ENCODE results near the gene HSD17B14. TPM values are rescaled to one million over a fixed set of nuclear protein-coding genes. Genes with fewer than 3 reads are reported as not detected.

The HSD17B14 gene
- total and polyA plus RNA-seq, 8 donors: 2.8 to 41.4 (median 9.4) TPM; not detected in 1

DNA sequence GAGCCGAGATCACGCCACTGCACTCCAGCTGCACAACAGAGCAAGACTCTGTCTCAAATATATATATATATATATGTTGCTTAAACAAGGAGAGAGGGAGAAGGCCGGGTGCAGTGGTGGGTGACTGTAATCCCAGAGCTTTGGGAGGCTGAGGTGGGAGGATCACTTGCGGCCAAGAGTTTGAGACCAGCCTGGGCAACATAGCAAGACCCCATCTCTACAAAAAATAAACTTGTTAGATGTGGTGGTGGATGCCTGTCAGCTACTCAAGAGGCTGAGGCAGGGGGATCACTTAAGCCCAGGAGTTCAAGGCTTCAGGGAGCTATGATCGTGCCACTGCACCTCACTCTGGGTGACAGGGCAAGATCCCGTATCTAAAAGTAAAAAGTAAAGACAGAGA is 5.3 kb upstream of the HSD17B14 start:
- Histone ChIP-seq H3K27ac (no peak overlapping the region), H3K4me1 (peaks cover 0 to 11% (median 6%) of the 10 kb centered on the region in 4 donors), H3K36me3 (peaks cover 6 to 35% (median 19%) of the 10 kb centered on the region in 4 donors), H3K27me3 (peaks cover 0 to 1% (median 0%) of the 10 kb centered on the region in 3 donors), H3K9me3 (no peaks in the 10 kb centered on the region), H3K4me3 (no peak overlapping the region)
- WGBS, 5 donors: 90 to 97% (median 96%) methylated on average over 6 of the region's 6 CpGs
- TF ChIP-seq EP300 (IDR thresholded peaks at IDR 0.05) (no peak), POLR2A (IDR thresholded peaks at IDR 0.05) (no peak), POLR2AphosphoS5 (IDR thresholded peaks at IDR 0.05) (no peak)
- TF ChIP-seq, protein P1, sequence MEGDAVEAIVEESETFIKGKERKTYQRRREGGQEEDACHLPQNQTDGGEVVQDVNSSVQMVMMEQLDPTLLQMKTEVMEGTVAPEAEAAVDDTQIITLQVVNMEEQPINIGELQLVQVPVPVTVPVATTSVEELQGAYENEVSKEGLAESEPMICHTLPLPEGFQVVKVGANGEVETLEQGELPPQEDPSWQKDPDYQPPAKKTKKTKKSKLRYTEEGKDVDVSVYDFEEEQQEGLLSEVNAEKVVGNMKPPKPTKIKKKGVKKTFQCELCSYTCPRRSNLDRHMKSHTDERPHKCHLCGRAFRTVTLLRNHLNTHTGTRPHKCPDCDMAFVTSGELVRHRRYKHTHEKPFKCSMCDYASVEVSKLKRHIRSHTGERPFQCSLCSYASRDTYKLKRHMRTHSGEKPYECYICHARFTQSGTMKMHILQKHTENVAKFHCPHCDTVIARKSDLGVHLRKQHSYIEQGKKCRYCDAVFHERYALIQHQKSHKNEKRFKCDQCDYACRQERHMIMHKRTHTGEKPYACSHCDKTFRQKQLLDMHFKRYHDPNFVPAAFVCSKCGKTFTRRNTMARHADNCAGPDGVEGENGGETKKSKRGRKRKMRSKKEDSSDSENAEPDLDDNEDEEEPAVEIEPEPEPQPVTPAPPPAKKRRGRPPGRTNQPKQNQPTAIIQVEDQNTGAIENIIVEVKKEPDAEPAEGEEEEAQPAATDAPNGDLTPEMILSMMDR (IDR thresholded peaks at IDR 0.05): no peak
- DNase-seq: no peak
- intact Hi-C loops (cut with DNase I; ENCODE audit: low total_unique reads): no loop called here

DNA sequence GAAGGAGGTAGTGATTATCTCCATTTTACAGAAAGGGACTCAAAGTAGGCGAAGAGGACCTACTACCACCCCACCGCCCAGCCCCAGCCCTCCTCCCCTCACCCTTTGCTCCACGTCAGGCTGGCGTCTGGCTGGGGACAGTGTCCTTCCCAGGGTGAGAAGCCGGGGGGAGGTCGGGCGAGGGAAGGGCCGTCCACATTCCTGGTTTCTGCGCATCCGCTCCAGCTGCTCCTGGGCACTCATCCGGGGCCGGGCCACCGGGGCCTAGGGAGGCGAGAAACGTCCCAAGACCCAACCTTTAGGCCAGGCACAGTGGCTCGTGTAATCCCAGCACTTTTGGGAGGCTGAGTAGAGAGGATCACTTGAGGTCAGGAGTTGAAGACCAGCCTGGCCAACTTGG is 4.8 kb upstream of the HSD17B14 start:
- Histone ChIP-seq H3K9me3 (no peaks in the 10 kb centered on the region), H3K27me3 (peaks cover 0 to 6% (median 0%) of the 10 kb centered on the region in 3 donors), H3K27ac (no peak overlapping the region), H3K36me3 (peaks cover 6 to 30% (median 14%) of the 10 kb centered on the region in 4 donors), H3K4me1 (peaks cover 3 to 16% (median 10%) of the 10 kb centered on the region in 4 donors), H3K4me3 (no peak overlapping the region)
- intact Hi-C loops (cut with DNase I; ENCODE audit: low total_unique reads): no loop called here
- TF ChIP-seq POLR2AphosphoS5 (IDR thresholded peaks at IDR 0.05) (no peak), EP300 (IDR thresholded peaks at IDR 0.05) (no peak), POLR2A (IDR thresholded peaks at IDR 0.05) (no peak)
- TF ChIP-seq, protein P1 (IDR thresholded peaks at IDR 0.05): no peak
- 89 to 96% (median 94%) methylated on average over 16 of the region's 16 CpGs for WGBS, 5 donors
- no peak for DNase-seq

DNA sequence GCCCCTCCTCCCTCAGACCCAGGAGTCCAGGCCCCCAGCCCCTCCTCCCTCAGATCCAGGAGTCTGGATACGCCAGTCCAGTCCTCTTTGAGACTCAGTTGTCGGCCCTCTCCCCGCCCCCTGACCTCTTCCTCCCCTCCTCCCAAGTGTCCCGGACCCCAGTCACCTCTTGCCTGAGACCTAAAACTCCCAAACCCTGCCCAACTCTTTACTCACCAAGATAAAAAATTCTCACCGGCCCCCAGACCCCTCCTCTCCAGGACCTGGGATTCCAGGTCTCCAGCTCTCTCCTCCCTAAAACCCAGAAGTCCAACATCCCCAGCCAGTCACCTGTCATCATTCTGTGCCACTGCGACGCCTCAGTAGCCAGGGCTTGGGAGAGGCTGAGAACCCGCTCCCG is 1.4 kb upstream of the HSD17B14 start:
- DNase-seq: no peak
- peaks cover 0 to 13% (median 2%) of the 10 kb centered on the region in 4 donors for H3K36me3 ChIP-seq
- H3K27ac ChIP-seq: peak overlapping the region in 4 of 5 donors; percentile 60 to 89 (median 68)
- peaks cover 0 to 6% (median 0%) of the 10 kb centered on the region in 3 donors for H3K27me3 ChIP-seq
- 68 to 80% (median 78%) methylated on average over 9 of the region's 9 CpGs for WGBS, 5 donors
- H3K9me3 ChIP-seq: no peaks in the 10 kb centered on the region
- peaks cover 12 to 26% (median 19%) of the 10 kb centered on the region in 4 donors for H3K4me1 ChIP-seq
- TF ChIP-seq POLR2AphosphoS5 (IDR thresholded peaks at IDR 0.05) (no peak), POLR2A (IDR thresholded peaks at IDR 0.05) (no peak), EP300 (IDR thresholded peaks at IDR 0.05) (no peak)
- TF ChIP-seq, protein P1 (IDR thresholded peaks at IDR 0.05): no peak
- no peak overlapping the region for H3K4me3 ChIP-seq
- intact Hi-C loops (cut with DNase I; ENCODE audit: low total_unique reads): no loop called here

DNA sequence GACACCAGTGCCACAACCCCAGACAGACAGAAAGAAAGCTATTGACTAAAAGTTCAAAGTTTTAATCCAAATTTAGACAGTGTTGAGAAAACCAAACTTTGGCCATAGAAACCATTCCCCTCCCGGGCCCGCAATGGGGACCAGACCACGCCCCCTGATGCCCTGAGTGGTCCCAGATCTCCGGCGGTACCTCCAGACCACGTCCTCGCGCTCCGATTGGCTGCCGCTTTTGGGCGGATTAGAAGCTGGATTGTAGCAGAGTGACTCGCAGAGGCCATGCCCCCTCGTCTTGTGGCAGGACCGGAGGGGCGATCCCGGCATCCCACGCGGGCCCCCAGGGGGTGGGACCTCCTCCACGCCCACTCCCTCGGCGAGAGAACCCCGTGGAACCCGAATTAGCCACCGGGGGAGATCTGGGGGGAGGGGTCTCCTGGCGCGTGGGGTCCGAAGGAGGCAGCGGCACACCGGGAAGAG is 797 bp upstream of the HSD17B14 start:
- DNase-seq: peak; percentile 56 to 93
- Histone ChIP-seq H3K4me3 (peak overlapping the region; percentile 38 to 44 (median 42)), H3K27me3 (peaks cover 0 to 6% (median 0%) of the 10 kb centered on the region in 3 donors), H3K4me1 (peaks cover 12 to 26% (median 19%) of the 10 kb centered on the region in 4 donors), H3K27ac (peak overlapping the region in 4 of 5 donors; percentile 60 to 89 (median 68)), H3K36me3 (peaks cover 0 to 19% (median 5%) of the 10 kb centered on the region in 4 donors), H3K9me3 (no peaks in the 10 kb centered on the region)
- TF ChIP-seq POLR2A (IDR thresholded peaks at IDR 0.05) (no peak), POLR2AphosphoS5 (IDR thresholded peaks at IDR 0.05) (no peak), EP300 (IDR thresholded peaks at IDR 0.05) (no peak)
- TF ChIP-seq, protein P1 (IDR thresholded peaks at IDR 0.05): no peak
- WGBS, 5 donors: 15 to 48% (median 31%) methylated on average over 25 to 29 of the region's 29 CpGs
- intact Hi-C loops (cut with DNase I; ENCODE audit: low total_unique reads): no loop called here

Measured in stomach (tissue), 9 donors.